Endothelial cell of umbilical vein (primary cell): ENCODE results near the gene C2CD3. TPM values are rescaled to one million over a fixed set of nuclear protein-coding genes. Genes with fewer than 3 reads are reported as not detected.

Experiments
- BruUV-seq: library from RNA; stranded (reverse); fragments of 400-500 nt; replicated peaks from 2 replicates; lab custom pipeline; 2021; lab: Mats Ljungman, UMichigan
- CTCF ChIA-PET: fragments of 300-600, 350-600 bp; sonication (Branson Sonifier 250); formaldehyde crosslinking; loops from one replicate; lab custom pipeline; 2021; ENCODE audit warnings: antibody characterized with exemption, inconsistent platforms; lab: Charles Lee
- POLR2A ChIA-PET: fragments of 300-600, 350-600 bp; sonication (Branson Sonifier 250); formaldehyde crosslinking; loops from one replicate; lab custom pipeline; 2021; ENCODE audit warnings: antibody characterized with exemption, inconsistent platforms; lab: Charles Lee
- DNase-seq: peaks from one replicate; pipeline ENCODE4 v3.0.0-alpha.2; 2011; ENCODE audit warnings: low read depth, low spot score
- FAIRE-seq: peaks from 2 replicates; lab custom pipeline; 2011; peaks lifted over from hg19 to GRCh38; lab: Jason Lieb, UNC
- H2AFZ ChIP-seq: 2 replicates; pipeline ENCODE4 v1.6.0; 2012; ENCODE audit warnings: low read depth, low read length, control low read depth, inconsistent platforms
- H3K27ac ChIP-seq: 2 replicates; pipeline ENCODE4 v1.5.1; 2011; ENCODE audit warnings: low read depth, mild to moderate bottlenecking, control low read depth, low read length, moderate library complexity; ENCODE audit not compliant: insufficient read depth
- H3K27me3 ChIP-seq, 2 experiments: 2 replicates each; pipeline versions ENCODE4 v1.6.0 to v1.6.1; 2011; ENCODE audit warnings: low read length in 2 of 2, mixed read lengths in 1 of 2; ENCODE audit not compliant: control insufficient read depth in 2 of 2, insufficient read depth in 2 of 2
- H3K36me3 ChIP-seq, 2 experiments: 2 replicates in 1 of 2; 3 replicates in 1 of 2; pipeline ENCODE4 v1.5.1; 2011; ENCODE audit warnings: low read length in 2 of 2, mild to moderate bottlenecking in 1 of 2, moderate library complexity in 1 of 2; ENCODE audit not compliant: control insufficient read depth in 2 of 2, insufficient read depth in 2 of 2; ENCODE audit errors: extremely low read depth in 1 of 2
- H3K4me1 ChIP-seq: 3 replicates; pipeline ENCODE4 v1.5.1; 2011; ENCODE audit warnings: mild to moderate bottlenecking, low read length; ENCODE audit not compliant: control insufficient read depth, insufficient read depth; ENCODE audit errors: extremely low read depth
- H3K4me2 ChIP-seq: 2 replicates; pipeline ENCODE4 v1.6.1; 2011; ENCODE audit warnings: low read length, control low read depth, mixed read lengths; ENCODE audit not compliant: insufficient read depth
- H3K4me3 ChIP-seq, 3 experiments: fragments of 200-600 bp in 1 of 3; sonication (generic), shearing (Covaris generic) in 1 of 3; replicated peaks in 1 of 3; 2 replicates each; pipeline ENCODE4 v1.5.1; 2011 to 2016; ENCODE audit warnings: control low read depth in 3 of 3, low read length in 3 of 3, mild to moderate bottlenecking in 2 of 3, inconsistent platforms in 1 of 3, low read depth in 1 of 3, moderate library complexity in 1 of 3; ENCODE audit not compliant: insufficient read depth in 1 of 3
- H3K79me2 ChIP-seq: 2 replicates; pipeline ENCODE4 v1.6.0; 2012; ENCODE audit warnings: low read length, inconsistent platforms; ENCODE audit not compliant: control insufficient read depth, insufficient read depth
- H3K9ac ChIP-seq: replicated peaks from 2 replicates; pipeline ENCODE3; 2011; ENCODE audit warnings: low read length, control low read depth; ENCODE audit not compliant: insufficient read depth; ENCODE audit errors: extremely low read depth
- H3K9me1 ChIP-seq: replicated peaks from 3 replicates; pipeline ENCODE4 v1.6.0; 2011; ENCODE audit warnings: mild to moderate bottlenecking, low read length; ENCODE audit not compliant: control insufficient read depth, insufficient read depth; ENCODE audit errors: extremely low read depth
- H3K9me3 ChIP-seq: replicated peaks from 2 replicates; pipeline ENCODE4 v1.5.1; 2012; ENCODE audit warnings: low read length, inconsistent platforms; ENCODE audit not compliant: control insufficient read depth, insufficient read depth
- H4K20me1 ChIP-seq: replicated peaks from 2 replicates; pipeline ENCODE3; 2011; ENCODE audit warnings: mild to moderate bottlenecking, low read length; ENCODE audit not compliant: control insufficient read depth, insufficient read depth; ENCODE audit errors: extremely low read depth
- CTCF ChIP-seq, 2 donors: IDR thresholded peaks; 1 replicate in 1 of 2; 2 replicates in 1 of 2; pipeline ENCODE4 v1.5.1; 2011; ENCODE audit warnings: low read length in 2 of 2, mild to moderate bottlenecking in 2 of 2, moderate library complexity in 2 of 2, control low read depth in 1 of 2, inconsistent platforms in 1 of 2, low read depth in 1 of 2; ENCODE audit not compliant: insufficient read depth in 1 of 2; ENCODE audit errors: extremely low read depth in 1 of 2
- EZH2 ChIP-seq: IDR thresholded peaks from 2 replicates; pipeline ENCODE4 v1.6.1; 2012; ENCODE audit warnings: borderline replicate concordance, low read depth, mild to moderate bottlenecking, moderate library complexity, low read length, inconsistent platforms; ENCODE audit not compliant: severe bottlenecking
- FOS ChIP-seq: IDR thresholded peaks from 2 replicates; pipeline ENCODE4 v1.6.1; 2011; ENCODE audit warnings: mild to moderate bottlenecking, low read length, moderate library complexity, borderline replicate concordance; ENCODE audit not compliant: insufficient read depth
- GATA2 ChIP-seq: IDR thresholded peaks from 2 replicates; pipeline ENCODE4 v1.7.0; 2011; ENCODE audit warnings: low read depth, mild to moderate bottlenecking, moderate library complexity, mixed read lengths, low read length; ENCODE audit not compliant: insufficient read length, insufficient read depth
- JUN ChIP-seq: IDR thresholded peaks from 2 replicates; pipeline ENCODE4 v1.6.1; 2011; ENCODE audit warnings: borderline replicate concordance, low read depth; ENCODE audit not compliant: insufficient read length, insufficient read depth
- MAX ChIP-seq: IDR thresholded peaks from 2 replicates; pipeline ENCODE4 v1.6.1; 2011; ENCODE audit not compliant: insufficient read depth, insufficient read length
- MYC ChIP-seq: IDR thresholded peaks from one replicate; pipeline ENCODE4 v1.6.1; 2011; ENCODE audit warnings: mild to moderate bottlenecking, low read depth, low read length
- POLR2A ChIP-seq: IDR thresholded peaks from 2 replicates; pipeline ENCODE4 v1.6.1; 2012; ENCODE audit warnings: low read depth, mild to moderate bottlenecking, control low read depth, low read length
- POLR2AphosphoS5 ChIP-seq: IDR thresholded peaks from 2 replicates; pipeline ENCODE4 v1.6.1; 2012; ENCODE audit warnings: low read depth, mild to moderate bottlenecking, control low read depth, low read length, moderate library complexity; ENCODE audit not compliant: insufficient read depth
- dilution Hi-C: fragments of 300-500 bp; cut with MboI; formaldehyde crosslinking; loops from one replicate; pipeline ENCODE4 v1.15.0; 2019; ENCODE audit warnings: low sequenced_read_pairs; ENCODE audit not compliant: extremely low pct_ligation_motif_present
- intact Hi-C: fragments of 100-400 bp; cut with micrococcal nuclease; formaldehyde crosslinking; loops from one replicate; pipeline ENCODE4 v1.10.0; 2022
- polyA plus RNA-seq, 4 experiments: library from polyadenylated mRNA; depleted of rRNA in 3 of 4; stranded (reverse) in 3 of 4; unstranded in 1 of 4; fragments of >200 nt; gene quantifications; 2 replicates each; pipeline versions ENCODE4 v1.2.1 to v1.2.3, GENCODE V29; 2011 to 2012; ENCODE audit warnings: missing spikeins in 1 of 4
- total RNA-seq: library from RNA; stranded (reverse); gene quantifications from 2 replicates; pipeline ENCODE4 v1.2.3, GENCODE V29; 2021

C2CD3 gene
- total and polyA plus RNA-seq, 2 donors (not counting 3 experiments of a cell fraction or from before 2014, with no cell fraction given): 12.9 to 36.6 TPM

DNA sequence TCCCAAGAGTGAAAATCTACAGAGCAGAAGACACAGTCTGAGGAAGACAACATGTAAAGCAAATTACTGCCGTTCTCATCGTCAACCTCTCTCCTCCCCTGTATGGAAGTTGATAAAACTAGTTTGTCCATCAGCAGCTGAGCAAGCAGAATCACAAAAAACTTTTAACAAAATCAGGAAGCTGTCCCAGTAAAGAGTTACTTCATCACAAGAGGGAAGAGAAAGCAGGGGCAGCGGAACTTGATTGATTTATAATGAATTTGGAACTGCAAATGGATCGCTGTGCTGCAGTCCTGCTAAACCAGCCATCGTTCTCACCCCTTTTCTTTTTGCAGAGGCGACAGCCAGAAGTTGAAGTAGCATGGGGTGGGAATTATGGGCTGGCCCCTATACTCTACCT lies 148.3 kb downstream of the C2CD3 start:
- ChIA-PET CTCF (no interaction called here), POLR2A (no interaction called here)
- TF ChIP-seq EZH2 (no peak), FOS (no peak), POLR2A (no peak), POLR2AphosphoS5 (no peak), JUN (no peak)
- no peak overlapping the region for H3K27ac ChIP-seq
- dilution Hi-C loops (no loop called here), intact Hi-C loops (no loop called here)
- H3K9me1 ChIP-seq: no peaks in the 10 kb centered on the region
- no TSS peak for BruUV-seq
- no peak overlapping the region for H2AFZ ChIP-seq
- no peaks in the 10 kb centered on the region for H3K36me3 ChIP-seq
- peaks cover 22% of the 10 kb centered on the region for H3K4me1 ChIP-seq
- H3K4me3 ChIP-seq: no peak overlapping the region
- no peak overlapping the region for H3K4me2 ChIP-seq
- no peaks in the 10 kb centered on the region for H3K79me2 ChIP-seq
- no peaks in the 10 kb centered on the region for H3K27me3 ChIP-seq
- DNase-seq (no peak), FAIRE-seq (no peak)
- H4K20me1 ChIP-seq: no peaks in the 10 kb centered on the region
- no peak overlapping the region for H3K9ac ChIP-seq
- no peaks in the 10 kb centered on the region for H3K9me3 ChIP-seq

GRCh38 chr11:74021998-74022397 lies 148.8 kb downstream of the C2CD3 start:
- Histone ChIP-seq H3K9me1 (no peaks in the 10 kb centered on the region), H3K36me3 (no peaks in the 10 kb centered on the region), H3K27ac (no peak overlapping the region), H3K4me2 (no peak overlapping the region), H3K9me3 (no peaks in the 10 kb centered on the region), H2AFZ (no peak overlapping the region), H3K4me3 (no peak overlapping the region), H3K9ac (no peak overlapping the region), H4K20me1 (no peaks in the 10 kb centered on the region), H3K4me1 (peaks cover 22% of the 10 kb centered on the region), H3K79me2 (no peaks in the 10 kb centered on the region), H3K27me3 (no peaks in the 10 kb centered on the region)
- BruUV-seq: no TSS peak
- FAIRE-seq (no peak), DNase-seq (no peak)
- ChIA-PET POLR2A (no interaction called here), CTCF (no interaction called here)
- dilution Hi-C loops (no loop called here), intact Hi-C loops (no loop called here)
- no peak for TF ChIP-seq JUN
- no peak for TF ChIP-seq CTCF (IDR thresholded peaks at IDR 0.05; ENCODE audit: extremely low read depth in 1 of 2, insufficient read depth in 1 of 2, low read depth in 1 of 2, low read length in 2 of 2)
- TF ChIP-seq POLR2AphosphoS5: no peak
- TF ChIP-seq POLR2A: no peak
- TF ChIP-seq FOS: no peak
- no peak for TF ChIP-seq MAX
- no peak for TF ChIP-seq EZH2
- TF ChIP-seq MYC: no peak
- TF ChIP-seq GATA2: no peak
